Ishikawa (cell line): Measurements from ENCODE around the gene SORCS3.

Experiments
- CEBPB ChIP-seq: IDR thresholded peaks from 2 replicates; pipeline ENCODE4 v1.6.1; 2012
- CREB1 ChIP-seq: IDR thresholded peaks from 2 replicates; pipeline ENCODE4 v1.6.1; 2012; ENCODE audit warnings: low read depth
- EGR1 ChIP-seq: IDR thresholded peaks from 2 replicates; pipeline ENCODE4 v1.6.1; 2012
- EP300 ChIP-seq: IDR thresholded peaks from 2 replicates; pipeline ENCODE4 v1.6.1; 2012; ENCODE audit warnings: borderline replicate concordance
- FOXM1 ChIP-seq: IDR thresholded peaks from 2 replicates; pipeline ENCODE4 v1.6.1; 2012; ENCODE audit warnings: low read depth, borderline replicate concordance
- NFIC ChIP-seq: IDR thresholded peaks from 2 replicates; pipeline ENCODE4 v1.6.1; 2012
- RAD21 ChIP-seq: IDR thresholded peaks from 2 replicates; pipeline ENCODE4 v1.6.1; 2012; ENCODE audit warnings: low read depth
- TAF1 ChIP-seq: IDR thresholded peaks from 2 replicates; pipeline ENCODE4 v1.6.1; 2012; ENCODE audit warnings: low read depth, mild to moderate bottlenecking
- TCF12 ChIP-seq: IDR thresholded peaks from 2 replicates; pipeline ENCODE4 v1.6.1; 2012; ENCODE audit warnings: low read depth
- TEAD4 ChIP-seq: IDR thresholded peaks from 2 replicates; pipeline ENCODE4 v1.6.1; 2012
- YY1 ChIP-seq: IDR thresholded peaks from 2 replicates; pipeline ENCODE4 v1.6.1; 2012; ENCODE audit warnings: low read depth
- ZBTB7A ChIP-seq: IDR thresholded peaks from 2 replicates; pipeline ENCODE4 v1.6.1; 2012; ENCODE audit warnings: low read depth
- TF ChIP-seq, protein P1 (sequence below): IDR thresholded peaks from 2 replicates; pipeline ENCODE4 v1.6.1; 2012; ENCODE audit warnings: low read depth, mild to moderate bottlenecking
- TF ChIP-seq, protein P2 (sequence below): IDR thresholded peaks from 2 replicates; pipeline ENCODE4 v1.6.1; 2012
- TF ChIP-seq, protein P3 (sequence below): IDR thresholded peaks from 2 replicates; pipeline ENCODE4 v1.6.1; 2012

The SORCS3 gene

DNA sequence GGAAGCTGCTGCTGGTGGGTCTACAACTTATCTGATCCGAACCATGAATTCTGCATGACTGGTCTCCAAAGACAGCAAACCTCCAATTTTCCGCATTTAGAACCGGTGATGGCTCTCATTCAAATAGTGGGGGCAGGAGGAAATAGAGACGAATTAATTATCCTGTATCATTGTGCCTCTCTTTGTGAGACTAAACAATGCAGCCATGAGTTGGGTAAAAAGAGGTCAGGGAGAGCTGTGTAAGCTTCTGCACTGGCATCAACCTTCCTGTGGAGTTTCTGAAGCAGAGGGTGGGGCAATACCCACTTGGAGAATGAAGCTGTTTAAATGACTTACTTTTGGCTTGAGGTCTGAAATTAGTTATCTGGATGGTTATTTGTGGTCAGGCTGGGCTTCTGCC, 266.4 kb downstream of the SORCS3 start:
- TF ChIP-seq EGR1, result no peak

DNA sequence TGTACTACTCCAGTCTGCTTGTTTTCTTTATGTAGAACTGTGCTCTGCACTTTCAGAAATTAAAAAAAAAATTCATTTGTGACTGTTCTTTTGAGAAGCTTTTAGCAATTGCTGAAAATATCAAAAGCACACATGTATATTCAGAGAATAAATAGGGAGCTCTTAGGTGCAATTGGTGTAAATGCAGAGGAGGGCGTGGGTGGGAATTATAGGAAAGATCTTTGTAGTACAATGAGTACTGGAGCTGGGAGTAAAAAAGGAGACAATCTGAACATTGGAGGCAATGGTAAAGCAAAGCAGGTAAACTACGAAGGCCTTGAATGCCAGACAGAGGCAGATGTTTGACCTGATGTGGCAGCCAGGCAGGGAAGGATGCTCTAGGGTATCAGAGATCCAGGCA, 267.5 kb downstream of the SORCS3 start:
- TF ChIP-seq FOXM1, result no peak

DNA sequence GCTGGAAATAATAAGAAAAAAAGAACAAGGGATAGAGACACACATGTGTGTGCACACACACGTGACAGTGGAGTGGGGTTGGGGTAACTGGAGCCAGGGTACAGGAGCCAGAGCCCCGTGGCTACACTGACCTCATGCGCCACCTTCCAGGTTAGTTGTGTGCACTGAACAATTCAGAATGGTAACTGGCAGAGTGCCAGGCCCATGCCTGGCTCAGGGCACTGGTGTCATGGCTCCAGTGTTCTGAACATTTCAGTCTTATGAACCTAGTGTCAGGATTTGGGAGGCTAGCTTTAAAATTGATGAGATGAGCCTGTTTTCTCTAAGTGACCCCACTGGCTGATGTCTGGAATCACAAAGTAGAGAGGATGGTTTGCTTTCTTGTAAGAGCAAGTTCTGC, 269.6 kb downstream of the SORCS3 start:
- TF ChIP-seq NFIC (peak; percentile 13; the same call in 1 of the 2 replicates), EGR1 (no peak)

DNA sequence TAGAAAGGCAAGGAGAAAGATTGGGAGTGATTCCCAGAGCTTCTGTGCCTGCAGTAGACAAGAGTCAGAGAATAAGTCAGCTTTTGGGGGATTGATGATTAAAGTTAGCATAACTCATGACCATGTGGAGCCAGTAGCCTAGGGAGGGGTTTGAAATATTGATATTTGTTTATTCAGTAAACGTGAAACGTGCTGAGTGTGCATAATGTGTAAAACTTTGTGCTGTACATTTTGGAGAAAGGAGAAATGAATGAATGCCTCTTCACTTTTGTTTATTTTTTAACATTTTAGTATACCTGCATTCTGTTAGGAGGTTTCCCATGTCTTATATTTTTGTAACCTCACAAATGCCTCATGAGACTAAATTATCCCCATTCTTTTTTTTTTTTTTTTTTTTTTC, 272.3 kb downstream of the SORCS3 start:
- TF ChIP-seq TAF1 (no peak), CEBPB (no peak), EP300 (no peak), RAD21 (no peak), FOXM1 (no peak), CREB1 (no peak), YY1 (no peak), ZBTB7A (no peak), TCF12 (no peak), TEAD4 (no peak), NFIC (no peak), EGR1 (no peak)
- TF ChIP-seq, protein P1, sequence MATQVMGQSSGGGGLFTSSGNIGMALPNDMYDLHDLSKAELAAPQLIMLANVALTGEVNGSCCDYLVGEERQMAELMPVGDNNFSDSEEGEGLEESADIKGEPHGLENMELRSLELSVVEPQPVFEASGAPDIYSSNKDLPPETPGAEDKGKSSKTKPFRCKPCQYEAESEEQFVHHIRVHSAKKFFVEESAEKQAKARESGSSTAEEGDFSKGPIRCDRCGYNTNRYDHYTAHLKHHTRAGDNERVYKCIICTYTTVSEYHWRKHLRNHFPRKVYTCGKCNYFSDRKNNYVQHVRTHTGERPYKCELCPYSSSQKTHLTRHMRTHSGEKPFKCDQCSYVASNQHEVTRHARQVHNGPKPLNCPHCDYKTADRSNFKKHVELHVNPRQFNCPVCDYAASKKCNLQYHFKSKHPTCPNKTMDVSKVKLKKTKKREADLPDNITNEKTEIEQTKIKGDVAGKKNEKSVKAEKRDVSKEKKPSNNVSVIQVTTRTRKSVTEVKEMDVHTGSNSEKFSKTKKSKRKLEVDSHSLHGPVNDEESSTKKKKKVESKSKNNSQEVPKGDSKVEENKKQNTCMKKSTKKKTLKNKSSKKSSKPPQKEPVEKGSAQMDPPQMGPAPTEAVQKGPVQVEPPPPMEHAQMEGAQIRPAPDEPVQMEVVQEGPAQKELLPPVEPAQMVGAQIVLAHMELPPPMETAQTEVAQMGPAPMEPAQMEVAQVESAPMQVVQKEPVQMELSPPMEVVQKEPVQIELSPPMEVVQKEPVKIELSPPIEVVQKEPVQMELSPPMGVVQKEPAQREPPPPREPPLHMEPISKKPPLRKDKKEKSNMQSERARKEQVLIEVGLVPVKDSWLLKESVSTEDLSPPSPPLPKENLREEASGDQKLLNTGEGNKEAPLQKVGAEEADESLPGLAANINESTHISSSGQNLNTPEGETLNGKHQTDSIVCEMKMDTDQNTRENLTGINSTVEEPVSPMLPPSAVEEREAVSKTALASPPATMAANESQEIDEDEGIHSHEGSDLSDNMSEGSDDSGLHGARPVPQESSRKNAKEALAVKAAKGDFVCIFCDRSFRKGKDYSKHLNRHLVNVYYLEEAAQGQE, result no peak
- TF ChIP-seq, protein P2, sequence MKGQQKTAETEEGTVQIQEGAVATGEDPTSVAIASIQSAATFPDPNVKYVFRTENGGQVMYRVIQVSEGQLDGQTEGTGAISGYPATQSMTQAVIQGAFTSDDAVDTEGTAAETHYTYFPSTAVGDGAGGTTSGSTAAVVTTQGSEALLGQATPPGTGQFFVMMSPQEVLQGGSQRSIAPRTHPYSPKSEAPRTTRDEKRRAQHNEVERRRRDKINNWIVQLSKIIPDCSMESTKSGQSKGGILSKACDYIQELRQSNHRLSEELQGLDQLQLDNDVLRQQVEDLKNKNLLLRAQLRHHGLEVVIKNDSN, result no peak
- TF ChIP-seq, protein P3, sequence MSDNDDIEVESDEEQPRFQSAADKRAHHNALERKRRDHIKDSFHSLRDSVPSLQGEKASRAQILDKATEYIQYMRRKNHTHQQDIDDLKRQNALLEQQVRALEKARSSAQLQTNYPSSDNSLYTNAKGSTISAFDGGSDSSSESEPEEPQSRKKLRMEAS, result no peak

DNA sequence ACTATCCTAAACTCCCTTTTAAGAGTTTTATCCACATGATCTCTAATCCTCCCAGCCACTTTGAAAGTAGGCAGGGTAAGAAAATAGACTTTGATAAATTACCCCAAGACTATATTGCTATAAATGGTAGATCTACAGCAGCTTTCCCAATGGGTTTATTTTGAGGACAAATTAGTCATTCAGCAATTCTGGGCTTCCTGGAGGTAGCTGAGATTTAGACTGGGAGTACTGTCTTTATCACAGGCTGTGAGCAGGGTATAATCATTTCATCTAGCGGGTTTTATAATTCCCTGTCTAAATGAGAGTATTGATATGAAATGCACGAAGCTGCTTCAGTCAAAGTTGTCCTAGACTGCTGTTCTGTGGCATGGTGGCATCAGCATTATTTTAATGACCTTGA, 279.4 kb downstream of the SORCS3 start:
- no peak for TF ChIP-seq TAF1

DNA sequence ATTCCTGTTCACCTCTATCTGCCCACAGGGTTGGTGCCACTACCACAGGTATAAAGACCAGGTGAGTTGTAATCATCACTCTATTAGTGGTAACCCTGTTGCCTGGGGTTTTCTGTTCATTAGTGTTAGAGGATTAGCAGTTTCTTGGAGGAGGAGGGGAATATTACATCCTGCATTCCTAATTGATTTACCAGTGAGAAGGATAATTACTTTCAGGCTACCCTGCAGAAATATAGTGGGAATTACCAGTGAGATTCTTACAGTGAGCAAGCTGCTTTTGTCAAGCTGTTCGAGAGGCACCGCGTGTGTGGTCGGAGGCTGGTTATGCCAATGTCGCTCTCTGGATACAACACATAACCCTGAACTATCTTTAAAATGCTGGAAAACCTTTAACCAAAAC, 280.7 kb downstream of the SORCS3 start:
- TF ChIP-seq CEBPB (no peak), NFIC (no peak), CREB1 (no peak), EP300 (no peak), TCF12 (no peak), RAD21 (no peak), YY1 (no peak), TEAD4 (no peak)
- TF ChIP-seq, protein P2, result no peak
- TF ChIP-seq, protein P3, result no peak
- TF ChIP-seq, protein P1, result no peak

DNA sequence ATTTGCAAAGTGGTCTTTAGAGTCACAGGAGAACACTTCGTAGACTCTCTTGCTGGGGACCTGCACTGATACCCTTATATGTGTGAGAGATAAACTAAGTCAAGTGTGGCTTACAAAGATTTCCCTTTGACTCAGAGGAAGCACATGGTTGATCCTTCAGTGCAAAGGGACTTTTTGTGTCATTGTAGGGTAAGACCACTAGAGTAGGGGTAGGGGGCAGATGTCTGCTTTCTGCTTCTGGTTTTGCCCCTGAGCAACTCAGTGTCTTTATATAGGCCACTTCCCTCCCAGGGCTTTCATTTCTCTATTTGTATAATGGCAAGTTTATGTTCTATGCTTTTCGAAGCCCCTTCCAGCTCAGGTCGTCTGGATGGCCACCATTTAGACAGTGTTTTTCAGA, 281.7 kb downstream of the SORCS3 start:
- TF ChIP-seq, protein P3, result no peak
- TF ChIP-seq ZBTB7A, result no peak
- no peak for TF ChIP-seq YY1
- TF ChIP-seq EP300, result no peak
- TF ChIP-seq, protein P2, result no peak
- no peak for TF ChIP-seq NFIC
- no peak for TF ChIP-seq CREB1
- TF ChIP-seq RAD21, result no peak
- TF ChIP-seq TEAD4, result no peak
- TF ChIP-seq, protein P1, result no peak
- no peak for TF ChIP-seq FOXM1
- TF ChIP-seq TCF12, result no peak
- no peak for TF ChIP-seq CEBPB
- TF ChIP-seq TAF1, result no peak
- TF ChIP-seq EGR1, result no peak
